ENCODE results near the gene PYGO1.

GRCh38 chr15:55514414-55514850 is 73.7 kb downstream of the PYGO1 start:
- TF ChIP-seq MAFK (IDR thresholded peaks at IDR 0.05; ENCODE audit: low read depth, low read length) (no peak), CEBPB (IDR thresholded peaks at IDR 0.05; ENCODE audit: low read depth, low read length) (no peak), CTCF (conservative IDR thresholded peaks at IDR 0.05; ENCODE audit: low read depth, low read length) (no peak), POLR2A (IDR thresholded peaks at IDR 0.05; ENCODE audit: low read depth, low read length) (no peak), SMC3 (IDR thresholded peaks at IDR 0.05; ENCODE audit: low read depth, low read length) (no peak), RAD21 (IDR thresholded peaks at IDR 0.05; ENCODE audit: low read length) (no peak), USF2 (IDR thresholded peaks at IDR 0.05; ENCODE audit: low read depth, low read length) (no peak), MXI1 (IDR thresholded peaks at IDR 0.05; ENCODE audit: borderline replicate concordance, low read depth, low read length) (no peak)

All from IMR-90 (cell line).